ENCODE measurements around the gene TSPO.

DNA sequence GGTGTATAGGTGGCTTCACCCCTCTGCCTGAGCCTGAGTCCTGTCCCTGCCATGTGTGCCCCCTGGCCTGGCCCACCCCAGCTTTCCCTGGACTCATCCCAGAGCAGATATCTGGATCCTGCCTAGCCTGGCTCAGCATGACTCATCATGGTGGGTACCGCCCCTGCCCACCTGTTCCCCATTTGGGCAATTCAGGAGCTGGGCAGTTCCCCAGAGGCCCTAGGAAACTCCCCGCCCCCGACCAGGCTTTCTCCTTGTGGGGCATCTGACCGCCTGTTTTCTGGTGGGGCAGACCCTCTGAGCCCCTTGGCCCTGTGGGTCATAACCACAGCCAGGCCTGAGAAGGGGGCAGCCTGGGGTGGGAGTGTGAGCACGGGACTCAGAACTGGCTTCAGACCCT, 4.4 kb downstream of the TSPO start:
- TF ChIP-seq EZH2phosphoT487 (IDR thresholded peaks at IDR 0.05; ENCODE audit: unreplicated experiment): no peak
- TF ChIP-seq, protein P1, sequence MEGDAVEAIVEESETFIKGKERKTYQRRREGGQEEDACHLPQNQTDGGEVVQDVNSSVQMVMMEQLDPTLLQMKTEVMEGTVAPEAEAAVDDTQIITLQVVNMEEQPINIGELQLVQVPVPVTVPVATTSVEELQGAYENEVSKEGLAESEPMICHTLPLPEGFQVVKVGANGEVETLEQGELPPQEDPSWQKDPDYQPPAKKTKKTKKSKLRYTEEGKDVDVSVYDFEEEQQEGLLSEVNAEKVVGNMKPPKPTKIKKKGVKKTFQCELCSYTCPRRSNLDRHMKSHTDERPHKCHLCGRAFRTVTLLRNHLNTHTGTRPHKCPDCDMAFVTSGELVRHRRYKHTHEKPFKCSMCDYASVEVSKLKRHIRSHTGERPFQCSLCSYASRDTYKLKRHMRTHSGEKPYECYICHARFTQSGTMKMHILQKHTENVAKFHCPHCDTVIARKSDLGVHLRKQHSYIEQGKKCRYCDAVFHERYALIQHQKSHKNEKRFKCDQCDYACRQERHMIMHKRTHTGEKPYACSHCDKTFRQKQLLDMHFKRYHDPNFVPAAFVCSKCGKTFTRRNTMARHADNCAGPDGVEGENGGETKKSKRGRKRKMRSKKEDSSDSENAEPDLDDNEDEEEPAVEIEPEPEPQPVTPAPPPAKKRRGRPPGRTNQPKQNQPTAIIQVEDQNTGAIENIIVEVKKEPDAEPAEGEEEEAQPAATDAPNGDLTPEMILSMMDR (conservative IDR thresholded peaks at IDR 0.05; ENCODE audit: low read depth in 2 of 2): no peak
